HG03520 (cell line): ENCODE results near the gene CABCOCO1.
A peak's percentile ranks its signal among the peaks of the same experiment; 100 is the strongest.
"Not testable (repeated sequence)": the region's sequence is repeated elsewhere in the genome, so short reads cannot be mapped to it uniquely, and the experiment has no call there.

Source experiments
- ATAC-seq: cut with Tn5 transposase; IDR thresholded peaks from one replicate; pipeline ENCODE4 v1.9.1; 2021; ENCODE audit warnings: mild to moderate bottlenecking, moderate library complexity; ENCODE audit not compliant: unreplicated experiment

The CABCOCO1 gene

DNA sequence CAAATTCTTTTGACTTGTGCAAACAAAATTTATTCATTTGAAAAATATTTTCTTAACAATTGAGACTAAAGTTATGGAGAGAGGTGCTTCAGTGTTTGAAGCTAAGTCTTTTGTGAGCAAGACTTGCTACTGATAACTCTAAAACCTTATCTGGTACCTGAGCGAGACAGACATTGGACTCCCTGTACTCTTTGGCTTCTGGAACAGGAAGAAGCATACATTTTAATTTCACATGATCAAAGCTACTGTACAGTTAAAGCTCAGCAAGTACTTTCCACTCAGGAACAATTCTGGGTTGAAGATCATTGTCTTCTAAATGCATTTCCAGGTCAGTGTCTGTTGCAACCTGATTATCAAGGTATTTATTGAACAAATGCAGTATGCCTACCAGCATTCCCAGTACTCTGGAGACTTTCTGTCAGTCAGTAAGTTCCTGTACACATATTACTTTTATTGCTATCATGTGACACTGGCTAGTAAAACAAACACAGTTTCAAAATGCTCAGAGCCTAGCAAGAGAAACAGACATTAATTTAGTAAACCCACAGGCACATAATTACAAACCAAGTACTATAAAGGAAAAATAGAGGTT, 42.4 kb downstream of the CABCOCO1 start:
- ATAC-seq, result no peak

DNA sequence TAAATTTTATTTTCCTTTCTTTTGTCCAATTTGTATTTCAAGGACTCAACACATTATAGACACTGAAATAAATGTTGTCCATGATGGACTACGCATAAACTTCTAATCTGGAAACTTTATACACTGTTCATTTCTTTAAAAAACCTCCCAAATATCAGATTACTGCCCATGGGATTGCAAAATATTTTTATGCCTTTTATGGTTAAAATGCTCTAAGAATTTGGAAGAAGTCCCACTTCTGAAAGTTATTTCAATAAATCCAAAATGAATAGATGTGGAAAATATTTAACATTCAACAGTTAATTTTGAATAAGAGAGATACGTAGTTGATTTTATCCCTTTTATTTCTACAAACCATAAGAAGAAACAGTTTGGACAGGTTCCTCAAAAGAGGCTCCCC, 46.1 kb downstream of the CABCOCO1 start:
- ATAC-seq, result no peak

DNA sequence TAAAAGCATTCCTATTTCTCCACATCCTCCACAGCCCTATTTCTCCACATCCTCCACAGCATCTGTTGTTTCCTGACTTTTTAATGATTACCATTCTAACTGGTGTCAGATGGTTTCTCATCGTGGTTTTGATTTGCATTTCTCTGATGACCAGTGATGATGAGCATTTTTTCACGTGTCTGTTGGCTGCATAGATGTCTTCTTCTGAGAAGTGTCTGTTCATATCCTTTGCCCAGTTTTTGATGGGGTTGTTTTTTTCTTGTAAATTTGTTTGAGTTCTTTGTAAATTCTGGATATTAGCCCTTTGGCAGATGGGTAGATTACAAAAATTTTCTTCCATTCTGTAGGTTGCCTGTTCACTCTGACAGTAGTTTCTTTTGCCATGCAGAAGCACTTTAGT, 49.4 kb downstream of the CABCOCO1 start:
- not testable (repeated sequence) for ATAC-seq

DNA sequence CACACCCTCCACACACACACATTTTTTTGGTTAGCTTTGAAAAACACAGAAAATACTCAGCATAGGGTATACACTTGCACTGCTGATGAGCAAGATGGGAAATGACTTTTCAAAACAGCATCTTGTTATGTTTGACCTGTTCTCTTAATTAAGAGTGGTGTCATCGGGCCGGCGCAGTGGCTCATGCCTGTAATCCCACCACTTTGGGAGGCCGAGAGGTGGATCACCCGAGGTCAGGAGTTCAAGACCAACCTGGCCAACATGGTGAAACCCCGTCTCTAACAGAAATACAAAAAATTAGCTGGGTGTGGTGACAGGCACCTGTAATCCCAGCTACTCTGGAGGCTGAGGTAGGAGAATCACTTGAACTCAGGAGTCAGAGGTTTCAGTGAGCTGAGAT, 56.7 kb downstream of the CABCOCO1 start:
- ATAC-seq, result not testable (repeated sequence)

DNA sequence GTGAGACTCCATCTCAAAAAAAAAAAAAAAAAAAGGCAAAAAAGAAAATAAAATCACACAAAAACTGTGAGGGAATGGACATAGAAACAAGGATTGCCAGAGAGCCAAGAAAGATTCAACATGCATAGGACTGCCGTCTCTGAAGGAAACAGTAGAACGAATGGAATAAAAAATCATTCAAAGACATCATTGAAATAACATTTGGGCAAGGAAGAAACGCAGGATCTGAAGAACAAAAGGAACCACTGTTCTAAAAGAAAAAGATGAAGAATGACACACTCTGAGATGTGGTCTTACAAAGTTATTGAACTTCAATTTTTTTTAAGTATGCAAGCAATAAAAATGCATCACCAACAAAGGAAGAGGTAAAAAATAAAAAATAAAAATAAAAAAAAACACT, 57.2 kb downstream of the CABCOCO1 start:
- no peak for ATAC-seq

DNA sequence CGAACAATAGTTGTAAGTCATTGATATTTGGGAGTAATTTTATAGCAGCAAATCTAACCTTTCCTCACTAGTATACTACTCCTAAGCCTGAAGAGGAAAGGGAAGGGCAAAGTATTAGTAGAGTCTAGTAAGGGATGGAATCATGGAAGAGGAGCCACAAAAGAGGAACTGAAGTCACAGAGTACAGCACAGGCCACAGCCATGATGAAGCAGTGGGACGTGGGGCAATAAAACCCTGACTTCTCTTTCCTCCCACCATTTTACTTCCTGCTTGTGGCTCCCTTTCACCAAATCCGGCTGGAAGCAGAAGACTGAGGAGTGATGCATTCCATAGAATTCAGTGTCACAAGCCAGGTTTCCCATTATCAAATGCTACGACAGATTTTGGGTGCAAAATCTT, 58.7 kb downstream of the CABCOCO1 start:
- no peak for ATAC-seq

DNA sequence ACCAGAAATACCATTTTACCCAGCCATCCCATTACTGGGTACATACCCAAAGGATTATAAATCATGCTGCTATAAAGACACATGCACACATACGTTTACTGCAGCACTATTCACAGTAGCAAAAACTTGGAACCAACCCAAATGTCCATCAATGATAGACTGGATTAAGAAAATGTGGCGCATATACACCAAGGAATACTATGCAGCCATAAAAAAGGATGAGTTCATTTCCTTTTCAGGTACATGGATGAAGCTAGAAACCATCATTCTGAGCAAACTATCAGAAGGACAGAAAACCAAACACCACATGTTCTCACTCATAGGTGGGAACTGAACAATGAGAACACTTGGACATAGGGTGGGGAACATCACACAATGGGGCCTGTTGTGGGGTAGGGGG, 62.5 kb downstream of the CABCOCO1 start:
- not testable (repeated sequence) for ATAC-seq

DNA sequence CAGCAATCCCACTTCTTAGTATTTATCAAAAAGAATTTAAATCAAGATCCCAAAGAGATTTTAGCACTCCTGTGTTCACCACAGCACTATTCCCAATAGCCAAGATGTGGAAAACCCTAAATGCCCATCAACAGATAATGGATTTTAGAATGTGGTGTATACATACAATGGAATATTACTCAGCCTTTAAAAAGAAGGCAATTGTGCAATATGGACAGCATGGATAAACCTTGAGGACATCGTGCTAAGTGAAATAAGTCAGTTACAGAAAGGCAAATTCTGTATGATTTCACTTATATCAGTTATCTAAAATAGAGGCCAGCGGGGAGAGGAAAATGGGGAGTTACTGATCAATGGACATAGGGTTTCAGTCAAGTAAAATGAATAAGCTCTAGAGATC, 66.9 kb downstream of the CABCOCO1 start:
- ATAC-seq, result no peak

DNA sequence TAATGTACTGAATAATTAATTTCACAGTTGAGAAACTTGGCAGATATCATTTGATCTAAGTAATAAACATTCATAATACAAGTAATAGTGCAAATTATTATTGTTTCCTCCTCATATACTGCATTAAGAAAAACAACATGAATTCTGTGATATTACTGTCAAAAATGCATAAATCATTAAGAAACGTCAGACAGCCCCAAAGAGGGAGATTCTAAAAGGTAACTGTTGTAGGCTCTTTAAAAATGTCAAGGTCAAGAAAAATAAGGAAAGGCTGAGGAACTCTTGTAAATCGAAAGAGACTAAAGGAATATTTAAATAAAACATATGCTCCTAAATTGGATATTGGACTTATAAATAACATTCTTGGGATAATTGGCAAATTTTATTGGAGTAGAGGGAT, 67.9 kb downstream of the CABCOCO1 start:
- ATAC-seq, result no peak

DNA sequence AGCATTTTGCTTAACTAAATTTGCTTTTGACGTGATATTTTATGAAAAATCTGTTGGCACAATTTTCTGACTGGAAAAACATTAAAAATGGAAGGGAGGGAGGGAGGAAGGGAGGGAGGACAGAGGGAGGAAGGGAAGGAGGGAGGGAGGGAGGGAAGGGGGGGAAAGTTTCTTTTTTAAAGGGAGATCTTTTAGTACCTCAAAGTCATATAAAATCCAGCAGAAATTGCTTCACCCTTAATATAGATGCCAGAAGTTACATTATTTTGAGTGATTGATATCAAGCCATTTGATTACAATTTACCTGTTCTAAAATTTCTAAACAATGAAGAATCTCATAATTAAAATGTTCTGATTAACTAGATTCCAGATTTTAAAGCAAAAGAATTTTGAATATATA, 68.9 kb downstream of the CABCOCO1 start:
- ATAC-seq, result no peak

DNA sequence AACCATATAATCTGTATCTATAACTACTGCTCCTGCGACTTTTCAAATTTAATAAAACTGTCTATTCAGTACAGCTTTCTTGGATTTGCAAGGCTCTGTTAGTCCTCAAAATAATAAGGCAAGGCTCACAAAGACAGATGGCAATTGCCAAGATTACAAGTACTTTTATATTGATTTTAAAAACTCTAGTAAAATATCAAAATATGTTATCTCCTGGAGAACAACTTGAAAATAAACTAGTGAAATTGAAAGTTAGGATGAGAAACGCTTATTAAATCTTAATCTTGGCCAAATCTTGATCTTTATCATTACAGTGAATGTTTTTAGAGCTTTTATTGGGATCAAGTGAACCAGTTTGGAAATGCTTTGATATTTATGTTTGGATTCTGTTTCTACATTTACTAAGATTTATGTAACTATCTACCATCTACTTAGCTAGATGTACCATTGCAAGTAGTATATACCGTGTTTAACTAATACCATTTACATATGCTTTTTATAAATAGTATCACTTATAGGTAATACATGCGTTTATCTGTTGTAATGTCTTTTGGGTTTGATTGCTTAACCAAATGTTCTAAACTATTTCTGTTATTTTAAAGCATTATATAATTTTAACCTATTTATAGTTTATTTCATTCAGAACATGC, 70.0 kb downstream of the CABCOCO1 start:
- ATAC-seq, result no peak

DNA sequence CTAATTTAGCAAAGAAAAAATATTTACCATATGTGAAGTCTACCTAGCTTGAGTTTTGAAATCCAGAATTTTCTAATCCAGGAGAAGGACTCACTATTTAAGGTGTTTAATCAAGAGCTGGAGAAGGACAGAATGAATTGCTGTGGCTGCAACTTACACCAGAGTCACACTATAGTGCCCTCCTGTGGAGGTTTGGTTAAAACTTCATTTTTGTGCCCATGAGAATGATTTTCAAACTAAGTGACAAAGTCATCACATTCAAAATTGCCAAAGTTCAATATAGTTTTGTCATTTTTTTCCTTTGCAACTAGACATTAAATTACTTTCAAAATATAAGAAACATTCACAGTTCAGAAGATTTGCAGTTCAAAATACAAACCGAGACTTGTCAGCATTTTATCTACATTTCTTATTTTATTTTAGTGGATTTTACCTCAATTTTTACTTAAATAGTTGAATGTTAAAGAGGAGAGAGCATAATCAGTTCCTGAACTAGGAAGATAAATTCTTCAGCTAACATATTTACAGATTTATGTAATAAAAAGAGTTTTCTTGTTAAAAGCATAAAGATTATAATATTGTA, 70.7 kb downstream of the CABCOCO1 start:
- no peak for ATAC-seq

DNA sequence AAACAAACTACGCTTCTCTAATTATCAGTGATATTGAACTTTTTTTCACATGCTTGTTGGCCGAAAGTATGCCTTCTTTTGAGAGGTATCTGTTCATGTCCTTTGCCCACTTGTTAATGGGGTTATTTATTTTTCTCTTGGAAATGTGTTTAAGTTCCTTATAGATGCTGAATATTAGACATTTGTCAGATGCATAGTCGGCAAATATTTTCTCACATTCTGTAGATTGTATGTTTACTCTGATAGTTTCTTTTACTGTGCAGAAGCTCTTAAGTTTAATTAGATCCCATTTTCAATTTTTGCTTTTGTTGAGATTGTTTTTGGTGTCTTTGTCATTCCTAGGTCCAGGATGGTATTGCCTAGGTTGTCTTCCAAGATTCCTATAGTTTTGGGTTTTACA, 73.2 kb downstream of the CABCOCO1 start:
- ATAC-seq, result no peak

DNA sequence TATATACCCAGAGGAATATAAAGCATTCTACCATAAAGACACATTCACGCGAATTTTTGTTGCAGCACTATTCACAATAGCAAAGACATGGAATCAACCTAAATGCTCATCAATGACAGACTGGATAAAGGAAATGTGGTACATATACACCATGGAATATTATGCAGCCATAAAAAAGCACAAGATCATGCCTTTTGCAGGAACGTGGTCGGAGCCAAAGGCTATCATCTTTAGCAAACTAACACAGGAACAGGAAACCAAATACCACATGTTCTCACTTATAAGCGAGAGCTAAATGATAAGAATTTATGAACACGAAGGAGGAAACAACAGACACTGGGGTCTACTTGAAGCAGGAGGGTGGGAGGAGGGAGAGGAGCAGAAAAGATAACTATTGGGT, 74.7 kb downstream of the CABCOCO1 start:
- ATAC-seq, result not testable (repeated sequence)

DNA sequence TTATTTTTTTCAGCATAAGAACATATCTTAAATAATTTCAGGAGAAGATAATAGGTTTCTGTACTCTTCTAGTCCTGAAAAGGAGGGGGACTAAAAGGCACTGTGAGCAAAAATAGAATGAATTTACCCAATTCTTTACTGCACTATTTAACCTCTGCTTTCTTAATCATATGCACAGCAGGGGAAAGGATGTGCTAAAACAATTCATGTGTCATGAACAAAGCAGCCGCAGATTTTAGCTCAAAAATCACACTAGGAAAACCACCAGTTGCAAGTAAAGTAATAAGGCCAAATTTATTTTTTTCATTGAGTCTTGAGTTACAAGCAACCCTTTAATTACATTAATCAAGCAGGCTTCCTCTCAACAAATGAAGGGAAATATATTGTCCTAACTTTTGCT, 80.1 kb downstream of the CABCOCO1 start:
- ATAC-seq, result no peak

DNA sequence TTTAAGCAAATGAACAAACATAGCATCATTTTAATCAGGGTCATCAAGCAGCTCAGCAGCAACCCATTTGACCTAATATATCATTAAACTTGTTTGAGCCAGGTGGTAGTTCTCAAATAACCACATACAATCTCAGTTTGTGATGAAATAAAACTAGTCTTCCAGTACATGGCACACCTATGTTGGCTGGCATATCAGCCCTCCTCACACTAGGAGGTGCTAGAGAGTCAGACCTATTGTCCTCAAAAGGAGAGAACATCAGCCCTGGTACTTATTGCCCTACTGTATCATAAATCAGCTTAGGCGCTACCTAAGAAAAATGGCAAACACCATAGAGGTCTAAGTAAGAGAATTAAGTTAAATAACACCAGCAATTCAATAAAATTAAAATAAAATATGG, 81.7 kb downstream of the CABCOCO1 start:
- no peak for ATAC-seq

DNA sequence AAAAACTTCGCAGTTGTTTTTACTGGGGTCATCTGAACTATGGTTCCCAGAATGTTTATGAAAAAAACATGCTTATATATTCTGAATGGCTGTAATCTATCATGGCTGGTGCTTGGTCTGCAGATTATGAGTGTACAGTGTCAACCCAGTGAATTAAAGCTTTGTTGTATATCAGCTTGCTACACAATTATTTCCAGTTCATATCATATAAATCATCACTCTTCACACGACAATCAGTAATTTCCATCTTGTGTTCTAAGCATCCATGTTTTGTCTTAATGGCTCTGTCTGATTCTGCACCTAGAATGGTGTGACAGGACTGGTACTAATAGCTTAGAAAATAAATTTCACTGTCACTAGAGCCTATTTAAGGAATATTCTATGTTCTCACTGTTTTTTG, 83.6 kb downstream of the CABCOCO1 start:
- ATAC-seq, result no peak

DNA sequence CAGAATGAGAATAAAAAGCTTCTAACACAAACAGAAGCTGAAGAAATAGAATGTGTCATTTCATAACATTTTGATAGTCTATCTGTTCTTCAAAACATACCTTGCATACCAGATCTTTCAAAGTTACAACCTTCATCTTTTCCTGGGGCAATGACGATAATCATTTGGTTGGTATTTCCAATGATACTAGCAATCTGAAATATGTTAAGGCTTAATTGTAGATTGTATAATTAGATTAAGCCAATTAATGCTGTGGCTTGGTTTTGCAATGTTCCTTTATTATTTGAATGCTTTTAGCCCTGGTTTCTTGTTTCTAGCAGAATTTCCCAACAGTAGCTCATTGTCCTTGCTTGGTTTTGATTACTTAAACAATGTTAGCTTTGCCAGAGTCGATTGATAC, 84.6 kb downstream of the CABCOCO1 start:
- no peak for ATAC-seq

DNA sequence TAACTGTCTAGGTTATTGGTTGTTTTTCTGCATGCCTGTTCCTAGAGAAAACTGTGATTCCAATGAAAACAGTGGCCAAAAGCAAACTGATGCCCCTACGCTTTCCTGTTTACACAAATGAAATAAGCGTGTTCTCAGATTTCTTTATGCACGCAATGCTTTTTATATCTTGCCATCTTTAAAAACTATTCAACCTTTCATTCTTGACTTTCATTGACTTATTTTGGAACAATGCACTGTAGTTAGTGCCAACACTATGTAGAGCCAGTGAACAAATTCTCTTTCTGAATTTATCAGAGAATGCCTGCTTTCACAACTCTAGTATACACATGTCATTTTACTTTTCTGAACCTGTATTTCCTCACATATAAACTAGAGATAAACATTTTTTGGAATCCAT, 86.6 kb downstream of the CABCOCO1 start:
- no peak for ATAC-seq

DNA sequence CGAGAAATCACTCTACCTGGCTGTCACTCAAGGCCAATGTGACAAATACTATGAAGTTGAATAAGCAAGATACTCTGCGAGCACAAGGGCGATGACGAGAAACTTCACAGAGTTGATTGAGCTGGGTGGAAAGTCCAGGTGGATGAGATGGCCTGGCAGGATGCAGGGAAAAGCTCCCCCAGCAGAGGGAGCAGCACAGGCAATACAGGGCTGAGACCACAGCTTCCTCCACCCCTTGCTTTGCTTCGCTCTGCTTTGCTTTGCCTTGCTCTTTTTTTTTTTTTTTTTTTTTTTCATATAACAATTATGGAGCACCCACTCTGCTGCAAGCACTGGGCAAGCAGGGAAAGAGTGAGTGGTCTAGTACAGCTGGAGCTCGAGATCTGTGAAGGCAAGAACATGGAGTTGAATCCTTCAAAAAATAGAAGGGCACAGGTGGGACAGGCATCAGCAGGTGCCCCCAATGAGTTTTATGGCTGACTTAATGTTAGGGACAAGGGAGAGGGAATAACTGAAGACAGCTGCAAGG, 88.3 kb downstream of the CABCOCO1 start:
- peak; percentile 81 for ATAC-seq

DNA sequence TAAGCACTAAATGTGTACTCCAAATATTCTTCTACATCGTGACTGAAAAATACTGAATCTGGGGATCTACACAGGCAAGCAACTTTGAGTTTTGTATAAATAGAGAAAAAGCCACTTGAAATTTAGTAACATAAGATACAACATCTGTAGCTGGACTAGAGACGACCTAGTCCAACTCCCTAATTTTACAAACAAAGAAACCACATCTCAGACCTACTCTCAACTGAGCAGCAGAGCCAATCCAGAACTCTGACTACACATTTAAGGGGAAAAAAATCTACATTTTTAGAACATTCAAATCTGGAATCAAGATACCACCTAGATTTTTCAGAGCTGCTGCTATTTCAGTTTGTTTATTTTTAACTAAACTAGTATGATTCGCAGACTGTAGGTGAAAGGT, 88.9 kb downstream of the CABCOCO1 start:
- no peak for ATAC-seq
